Bronchial epithelial cell (primary cell): Measurements from ENCODE around the gene PLXNA4. TPM values are rescaled to one million over a fixed set of nuclear protein-coding genes. Genes with fewer than 3 reads are reported as not detected.
"Not testable (repeated sequence)": the region's sequence is repeated elsewhere in the genome, so short reads cannot be mapped to it uniquely, and the experiment has no call there.

Experiments used
- DNase-seq: peaks from one replicate; pipeline ENCODE4 v3.0.0-alpha.2; 2010; ENCODE audit warnings: low read depth
- FAIRE-seq: peaks from 2 replicates; lab custom pipeline; 2011; peaks lifted over from hg19 to GRCh38; lab: Jason Lieb, UNC
- H3K27me3 ChIP-seq: 2 replicates; pipeline ENCODE4 v1.5.1; 2011; ENCODE audit warnings: low read length; ENCODE audit not compliant: control insufficient read depth, insufficient read depth
- H3K36me3 ChIP-seq: 2 replicates; pipeline ENCODE4 v1.5.1; 2011; ENCODE audit warnings: low read length; ENCODE audit not compliant: control insufficient read depth, insufficient read depth
- H3K4me3 ChIP-seq: 2 replicates; pipeline ENCODE4 v1.5.1; 2011; ENCODE audit warnings: mild to moderate bottlenecking, low read depth, low read length, control low read depth
- CTCF ChIP-seq: IDR thresholded peaks from 2 replicates; pipeline ENCODE4 v1.5.1; 2011; ENCODE audit warnings: mild to moderate bottlenecking, moderate library complexity, low read length, control low read depth, inconsistent platforms; ENCODE audit not compliant: insufficient read depth, severe bottlenecking
- total RNA-seq: library from RNA; depleted of rRNA; stranded (reverse); fragments of >200 nt; gene quantifications from 2 replicates; pipeline ENCODE4 v1.2.1, GENCODE V29; 2014

The PLXNA4 gene
- total RNA-seq, 1 donor from 2014 or later = under 0.01 TPM

GRCh38 chr7:132596588-132596987, 20.3 kb upstream of the PLXNA4 start:
- Histone ChIP-seq H3K27me3 (no peaks in the 10 kb centered on the region), H3K36me3 (no peaks in the 10 kb centered on the region), H3K4me3 (no peak overlapping the region)
- TF ChIP-seq CTCF = no peak
- FAIRE-seq (no peak), DNase-seq (no peak)

- not testable (repeated sequence) for FAIRE-seq, H3K27me3 ChIP-seq, H3K4me3 ChIP-seq, DNase-seq, H3K36me3 ChIP-seq
Measured at GRCh38 chr7:132594741-132595140, 18.5 kb upstream of the PLXNA4 start.

- Histone ChIP-seq H3K4me3 (no peak overlapping the region), H3K27me3 (no peaks in the 10 kb centered on the region), H3K36me3 (no peaks in the 10 kb centered on the region)
- no peak for DNase-seq
- FAIRE-seq = no peak
- TF ChIP-seq CTCF = no peak
Measured at GRCh38 chr7:132592936-132593335, 16.7 kb upstream of the PLXNA4 start.

- FAIRE-seq = no peak
- Histone ChIP-seq H3K4me3 (no peak overlapping the region), H3K36me3 (no peaks in the 10 kb centered on the region), H3K27me3 (no peaks in the 10 kb centered on the region)
- no peak for TF ChIP-seq CTCF
- DNase-seq = no peak
Measured at GRCh38 chr7:132592231-132592920, 16.1 kb upstream of the PLXNA4 start.

GRCh38 chr7:132590162-132590561, 13.9 kb upstream of the PLXNA4 start:
- H3K36me3 ChIP-seq = no peaks in the 10 kb centered on the region
- no peak for FAIRE-seq
- no peak for TF ChIP-seq CTCF
- no peaks in the 10 kb centered on the region for H3K27me3 ChIP-seq
- no peak overlapping the region for H3K4me3 ChIP-seq
- no peak for DNase-seq

- Histone ChIP-seq H3K4me3 (no peak overlapping the region), H3K36me3 (no peaks in the 10 kb centered on the region), H3K27me3 (no peaks in the 10 kb centered on the region)
- no peak for DNase-seq
- TF ChIP-seq CTCF = no peak
- FAIRE-seq = no peak
Measured at GRCh38 chr7:132588596-132588995, 12.3 kb upstream of the PLXNA4 start.
